Tibial nerve (tissue), 4 donors: Measurements from ENCODE around the gene ISG20L2. TPM values are rescaled to one million over a fixed set of nuclear protein-coding genes. Genes with fewer than 3 reads are reported as not detected.

Experiments used
- DNase-seq, 2 donors: peaks; one replicate each; pipeline ENCODE4 v3.0.0-alpha.2; 2019; ENCODE audit warnings: low spot score in 2 of 2
- H3K27ac ChIP-seq, 4 donors: fragments of 200-600 bp; sonication (generic) in 3 of 4; one replicate each; pipeline ENCODE4 v1.5.1; 2017 to 2019; ENCODE audit warnings: mild to moderate bottlenecking in 1 of 4
- H3K27me3 ChIP-seq, 2 donors: fragments of 200-600 bp; sonication (generic) in 1 of 2; one replicate each; pipeline versions ENCODE4 v1.5.1 to v1.6.0; 2017 to 2019
- H3K36me3 ChIP-seq, 3 donors: fragments of 200-600 bp; sonication (generic); one replicate each; pipeline ENCODE4 v1.5.1; 2018 to 2019
- H3K4me1 ChIP-seq, 4 donors: fragments of 200-600 bp; sonication (generic) in 3 of 4; one replicate each; pipeline ENCODE4 v1.5.1; 2017 to 2019
- H3K4me3 ChIP-seq, 4 donors: fragments of 200-600 bp; sonication (generic) in 3 of 4; one replicate each; pipeline ENCODE4 v1.5.1; 2017 to 2019; ENCODE audit warnings: mild to moderate bottlenecking in 1 of 4, moderate library complexity in 1 of 4
- H3K9me3 ChIP-seq, 4 donors: fragments of 200-600 bp; sonication (generic) in 3 of 4; one replicate each; pipeline ENCODE4 v1.5.1; 2017 to 2019
- EP300 ChIP-seq, 2 donors: sonication (generic); formaldehyde crosslinking; IDR thresholded peaks; one replicate each; pipeline ENCODE4 v1.6.1; 2017; ENCODE audit warnings: antibody characterized with exemption in 2 of 2, mild to moderate bottlenecking in 1 of 2
- POLR2A ChIP-seq, 2 donors: fragments of 450-650 bp; IDR thresholded peaks; one replicate each; pipeline ENCODE4 v1.6.1; 2017; ENCODE audit warnings: antibody characterized with exemption in 2 of 2, mild to moderate bottlenecking in 2 of 2, moderate library complexity in 2 of 2
- WGBS, 2 donors: methylation state at CpG; one replicate each; pipeline ENCODE4 v1.1.5; 2018; 5-methylcytosine and 5-hydroxymethylcytosine counted together
- total RNA-seq, 4 donors: library from RNA; depleted of rRNA; stranded (reverse); fragments of >200 nt; gene quantifications; one replicate each; pipeline ENCODE4 v1.1.0, GENCODE V29; 2016
- TF ChIP-seq, protein P1 (sequence below), 5 experiments: fragments of 200-600 bp in 3 of 5; fragments of 450-650 bp in 2 of 5; sonication (generic) in 3 of 5; IDR thresholded peaks; one replicate each; pipeline ENCODE4 v1.5.1; 2016 to 2019; ENCODE audit warnings: antibody characterized with exemption in 5 of 5, mild to moderate bottlenecking in 3 of 5, moderate library complexity in 2 of 5

The ISG20L2 gene
- total RNA-seq, 4 donors from 2014 or later, result 10.1 to 24.9 (median 18.6) TPM

DNA sequence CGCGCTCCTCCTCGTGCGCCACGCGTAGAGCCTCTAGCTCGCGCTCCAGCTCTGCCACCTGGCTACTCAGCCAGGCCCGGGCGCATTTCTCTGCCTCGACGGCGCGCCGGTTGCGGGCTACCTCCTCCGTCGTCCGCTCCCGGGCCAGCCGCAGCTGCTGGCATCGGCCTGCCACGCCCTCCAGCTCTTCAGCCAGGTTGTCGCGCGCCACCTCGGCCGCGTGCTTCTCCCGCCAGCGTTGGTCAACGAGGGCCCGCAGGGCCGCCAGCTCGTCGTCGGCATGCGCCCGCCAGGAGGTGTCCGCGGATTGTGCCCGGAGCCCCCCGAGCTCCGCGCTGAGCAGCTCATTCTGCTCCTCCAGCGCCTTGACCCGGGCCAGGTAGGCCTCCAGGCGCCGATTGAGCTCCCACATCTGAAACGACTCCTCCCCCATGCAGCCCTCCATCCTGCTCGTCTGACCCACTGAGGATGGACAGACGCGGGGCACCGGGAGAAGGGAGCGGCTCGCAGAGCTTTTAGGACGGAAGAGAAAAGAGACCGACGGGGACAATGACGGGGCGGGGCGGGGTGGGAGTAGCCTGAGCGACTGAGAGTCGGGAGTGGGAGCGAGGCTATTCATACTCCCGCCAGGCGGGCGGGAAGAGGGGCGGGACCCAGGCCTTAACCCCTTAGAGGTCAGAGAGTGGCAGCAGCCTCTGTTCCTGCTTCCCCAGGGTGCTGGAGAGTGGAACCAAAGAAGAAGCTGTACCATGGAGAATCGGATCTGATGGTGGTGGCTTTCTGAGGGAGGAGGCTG lies 51.5 kb downstream of the ISG20L2 start, which contains the start of gene NES:
NES (minus strand) TSS at position 588 of the 796 bp plus-strand sequence; CDS start at position 445, 143 bp downstream.
- WGBS, 2 donors, result 1% methylated on average over 38 to 42 of the region's 70 CpGs
- Histone ChIP-seq H3K4me1 (peaks cover 0 to 55% (median 16%) of the 10 kb centered on the region in 4 donors), H3K27me3 (peaks cover 0 to 9% of the 10 kb centered on the region in 2 donors), H3K36me3 (peaks cover 0 to 27% (median 0%) of the 10 kb centered on the region in 3 donors), H3K9me3 (no peaks in the 10 kb centered on the region), H3K4me3 (peak within 1 kb of the TSS; percentile 42 to 88 (median 56)), H3K27ac (peak within 1 kb of the TSS; percentile 23 to 92 (median 82))
- TF ChIP-seq EP300 (IDR thresholded peaks at IDR 0.05) (peak in 1 of 2 donors; percentile 54), POLR2A (IDR thresholded peaks at IDR 0.05) (no peak)
- TF ChIP-seq, protein P1, sequence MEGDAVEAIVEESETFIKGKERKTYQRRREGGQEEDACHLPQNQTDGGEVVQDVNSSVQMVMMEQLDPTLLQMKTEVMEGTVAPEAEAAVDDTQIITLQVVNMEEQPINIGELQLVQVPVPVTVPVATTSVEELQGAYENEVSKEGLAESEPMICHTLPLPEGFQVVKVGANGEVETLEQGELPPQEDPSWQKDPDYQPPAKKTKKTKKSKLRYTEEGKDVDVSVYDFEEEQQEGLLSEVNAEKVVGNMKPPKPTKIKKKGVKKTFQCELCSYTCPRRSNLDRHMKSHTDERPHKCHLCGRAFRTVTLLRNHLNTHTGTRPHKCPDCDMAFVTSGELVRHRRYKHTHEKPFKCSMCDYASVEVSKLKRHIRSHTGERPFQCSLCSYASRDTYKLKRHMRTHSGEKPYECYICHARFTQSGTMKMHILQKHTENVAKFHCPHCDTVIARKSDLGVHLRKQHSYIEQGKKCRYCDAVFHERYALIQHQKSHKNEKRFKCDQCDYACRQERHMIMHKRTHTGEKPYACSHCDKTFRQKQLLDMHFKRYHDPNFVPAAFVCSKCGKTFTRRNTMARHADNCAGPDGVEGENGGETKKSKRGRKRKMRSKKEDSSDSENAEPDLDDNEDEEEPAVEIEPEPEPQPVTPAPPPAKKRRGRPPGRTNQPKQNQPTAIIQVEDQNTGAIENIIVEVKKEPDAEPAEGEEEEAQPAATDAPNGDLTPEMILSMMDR (IDR thresholded peaks at IDR 0.05), result no peak
- peak; percentile 53 to 55 for DNase-seq

DNA sequence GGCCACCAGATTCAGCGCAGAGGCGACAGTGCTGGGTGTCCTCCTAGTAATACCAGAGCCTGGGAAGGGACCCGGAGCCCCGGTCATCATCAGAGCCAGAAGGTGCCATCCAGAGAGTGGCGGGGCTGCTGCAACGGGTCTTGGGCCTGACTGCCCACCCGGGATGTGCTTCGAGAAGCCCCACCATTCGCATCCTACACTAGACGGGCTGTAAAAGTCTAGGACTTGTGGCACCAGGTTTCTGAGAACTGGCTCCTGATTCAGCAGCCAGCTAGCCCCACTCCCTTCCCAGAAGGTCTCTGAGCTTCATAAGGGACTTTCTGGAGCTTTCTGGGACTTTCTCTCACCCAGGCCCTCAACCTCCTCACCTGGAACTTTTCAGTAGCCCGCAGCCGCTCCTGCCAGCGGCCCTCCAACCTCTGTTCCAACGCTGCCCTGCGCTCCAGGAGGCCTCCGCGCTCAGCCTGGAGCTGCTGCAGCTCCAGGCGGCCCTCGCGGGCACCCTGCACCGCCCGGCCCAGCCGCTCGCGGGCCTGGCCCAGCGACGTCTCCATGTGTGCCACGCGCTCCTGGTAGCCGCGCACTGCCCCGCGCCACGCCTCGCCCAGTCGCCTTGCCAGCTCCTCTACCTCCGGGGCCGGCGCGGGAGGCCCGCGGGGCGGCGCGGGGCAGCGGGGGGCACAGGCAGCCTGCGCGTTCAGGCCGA lies 52.3 kb downstream of the ISG20L2 start:
- Histone ChIP-seq H3K27ac (peak overlapping the region; percentile 23 to 92 (median 82)), H3K4me1 (peaks cover 0 to 55% (median 16%) of the 10 kb centered on the region in 4 donors), H3K27me3 (peaks cover 0 to 9% of the 10 kb centered on the region in 2 donors), H3K9me3 (no peaks in the 10 kb centered on the region), H3K36me3 (peaks cover 0 to 32% (median 0%) of the 10 kb centered on the region in 3 donors), H3K4me3 (peak overlapping the region; percentile 36 to 68 (median 42))
- DNase-seq, result no peak
- TF ChIP-seq, protein P1 (IDR thresholded peaks at IDR 0.05), result no peak
- TF ChIP-seq EP300 (IDR thresholded peaks at IDR 0.05), result no peak
- TF ChIP-seq POLR2A (IDR thresholded peaks at IDR 0.05), result no peak
- WGBS, 2 donors, result 6 to 16% methylated on average over 33 to 36 of the region's 49 CpGs

DNA sequence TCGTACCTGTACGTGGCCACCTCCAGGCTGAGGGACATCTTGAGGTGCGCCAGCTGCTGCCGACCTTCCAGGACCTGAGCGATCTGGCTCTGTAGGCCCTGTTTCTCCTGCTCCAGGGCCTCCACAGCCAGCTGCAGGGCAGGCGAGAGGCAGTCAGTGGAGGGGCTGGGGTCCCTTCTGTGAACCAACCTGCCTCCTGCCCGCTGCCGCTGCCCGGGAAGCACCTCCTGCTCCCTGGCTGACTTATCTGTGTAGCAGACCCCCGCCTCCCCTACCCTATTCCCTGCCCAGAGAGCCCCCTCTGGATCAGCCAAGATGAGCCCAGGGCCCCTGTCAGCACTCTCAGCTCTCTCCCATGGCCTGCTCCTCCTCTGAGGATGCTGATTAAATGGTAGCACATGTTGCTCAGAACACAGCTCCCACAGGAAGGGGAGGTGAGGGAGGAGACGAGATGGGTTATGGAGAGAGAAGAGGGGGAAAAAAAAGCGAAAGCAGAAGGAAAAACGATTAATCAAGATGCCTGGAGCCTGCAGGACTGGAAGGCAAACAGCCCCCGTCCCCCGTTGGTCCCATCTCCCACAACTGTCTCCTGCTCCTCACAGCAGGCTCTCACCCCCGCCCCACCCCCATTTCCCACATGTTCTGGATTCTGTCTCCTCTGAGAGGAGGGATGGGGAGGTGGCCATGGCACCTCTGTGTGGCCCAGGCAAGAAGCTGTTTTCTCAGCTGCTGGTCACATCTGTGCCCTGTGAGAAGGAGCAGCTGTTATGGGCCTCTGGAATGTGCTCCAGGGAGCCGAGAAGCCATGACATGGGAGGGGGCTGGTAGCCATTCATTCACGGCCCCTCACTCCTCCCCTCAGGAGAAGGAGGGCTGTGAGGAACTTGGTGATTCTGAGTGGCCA lies 53.1 kb downstream of the ISG20L2 start:
- peaks cover 0 to 32% (median 0%) of the 10 kb centered on the region in 3 donors for H3K36me3 ChIP-seq
- TF ChIP-seq, protein P1 (IDR thresholded peaks at IDR 0.05), result no peak
- TF ChIP-seq POLR2A (IDR thresholded peaks at IDR 0.05), result no peak
- TF ChIP-seq EP300 (IDR thresholded peaks at IDR 0.05), result no peak
- peak overlapping the region; percentile 23 to 92 (median 82) for H3K27ac ChIP-seq
- no peak for DNase-seq
- H3K4me3 ChIP-seq, result peak overlapping the region; percentile 36 to 68 (median 42)
- H3K27me3 ChIP-seq, result peaks cover 0 to 9% of the 10 kb centered on the region in 2 donors
- H3K9me3 ChIP-seq, result no peaks in the 10 kb centered on the region
- WGBS, 2 donors, result 42 to 51% methylated on average over 16 to 18 of the region's 18 CpGs
- H3K4me1 ChIP-seq, result peaks cover 0 to 63% (median 20%) of the 10 kb centered on the region in 4 donors

DNA sequence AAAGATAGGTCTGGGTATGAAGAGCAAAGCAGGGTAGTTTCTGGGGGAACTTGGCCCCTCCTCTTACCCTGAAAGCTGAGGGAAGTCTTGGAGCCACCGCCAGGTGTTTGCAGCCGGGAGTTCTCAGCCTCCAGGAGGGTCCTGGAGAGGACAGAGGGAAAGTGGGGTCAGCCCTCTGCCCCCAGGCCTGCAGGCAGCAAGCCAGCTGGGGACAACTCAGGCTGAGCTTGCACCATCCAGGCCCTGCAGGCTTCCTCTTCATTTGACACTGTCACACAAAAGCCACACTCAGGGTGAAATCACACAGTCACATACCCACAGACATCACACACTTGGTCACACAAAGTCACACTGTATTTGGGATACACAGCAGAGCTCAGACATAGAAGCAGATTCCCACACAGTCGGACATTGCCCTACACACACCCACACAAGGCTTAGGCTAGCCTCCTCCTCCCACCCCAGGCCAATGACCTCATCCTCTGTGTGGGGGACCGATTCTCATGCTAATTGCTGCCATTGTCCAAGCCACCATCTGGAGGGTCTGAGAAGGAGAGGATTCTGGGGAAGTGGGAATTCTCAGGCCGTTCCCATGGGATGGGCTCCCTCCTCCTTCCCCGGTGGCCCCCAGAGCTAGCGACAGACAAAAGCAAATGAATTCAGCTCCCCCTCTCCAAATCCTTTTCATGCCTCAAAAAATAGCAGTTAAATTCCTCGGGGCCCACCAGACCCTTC lies 55.0 kb downstream of the ISG20L2 start:
- Histone ChIP-seq H3K4me1 (peaks cover 0 to 80% (median 29%) of the 10 kb centered on the region in 4 donors), H3K4me3 (peak overlapping the region in 1 of 4 donors; percentile 68), H3K36me3 (peaks cover 0 to 32% (median 0%) of the 10 kb centered on the region in 3 donors), H3K9me3 (no peaks in the 10 kb centered on the region), H3K27ac (peak overlapping the region in 3 of 4 donors; percentile 36 to 92 (median 91)), H3K27me3 (peaks cover 0 to 9% of the 10 kb centered on the region in 2 donors)
- no peak for DNase-seq
- 30 to 32% methylated on average over 8 of the region's 8 CpGs for WGBS, 2 donors
- TF ChIP-seq EP300 (IDR thresholded peaks at IDR 0.05), result peak in 1 of 2 donors; percentile 8
- TF ChIP-seq POLR2A (IDR thresholded peaks at IDR 0.05), result no peak
- TF ChIP-seq, protein P1 (IDR thresholded peaks at IDR 0.05), result no peak
